HepG2 (cell line): Measurements from ENCODE around the gene SMAD7. TPM values are rescaled to one million over a fixed set of nuclear protein-coding genes. Genes with fewer than 3 reads are reported as not detected.

Experiments used
- ATAC-seq: fragments of 200-7000 bp; cut with Tn5 transposase; 3 replicates; pipeline ENCODE4 v1.9.1; 2020; ENCODE audit warnings: mild to moderate bottlenecking, moderate library complexity
- BruUV-seq: library from RNA; stranded (reverse); fragments of 400-500 nt; replicated peaks from 2 replicates; lab custom pipeline; 2021; lab: Mats Ljungman, UMichigan
- CTCF ChIA-PET: fragments of 300-600 bp; formaldehyde crosslinking; extraction: SDS; loops from one replicate; lab custom pipeline; 2021; ENCODE audit warnings: low total read pairs, inconsistent platforms, low intra/inter-chr PET ratio; lab: Yijun Ruan, JAX
- POLR2A ChIA-PET: fragments of 350-600 bp; sonication (Branson Sonifier 250); formaldehyde crosslinking; loops from one replicate; lab custom pipeline; 2020; ENCODE audit warnings: antibody characterized with exemption, inconsistent platforms; lab: Yijun Ruan, JAX
- DNase-seq: peaks from one replicate; pipeline ENCODE4 v3.0.0-alpha.2; 2015; ENCODE audit warnings: low spot score
- FAIRE-seq: peaks from 3 replicates; lab custom pipeline; 2011; peaks lifted over from hg19 to GRCh38; lab: Jason Lieb, UNC
- H2AFZ ChIP-seq: one replicate; pipeline ENCODE4 v1.6.1; 2011; ENCODE audit warnings: low read length, inconsistent platforms
- H3K27ac ChIP-seq: fragments of 300-600 bp; 3 replicates; pipeline ENCODE4 v1.8.0; 2011; ENCODE audit warnings: mixed run types, mild to moderate bottlenecking, mixed read lengths, low read length, inconsistent platforms; ENCODE audit not compliant: insufficient read depth; ENCODE audit errors: extremely low read length
- H3K27me3 ChIP-seq, 2 experiments: fragments of 200-600 bp in 1 of 2; 2 replicates in 1 of 2; 3 replicates in 1 of 2; pipeline versions ENCODE4 v1.6.0 to v1.8.0; 2011; ENCODE audit warnings: low read length in 2 of 2, mild to moderate bottlenecking in 2 of 2, moderate library complexity in 2 of 2, inconsistent platforms in 1 of 2; ENCODE audit not compliant: insufficient read depth in 2 of 2, control insufficient read depth in 1 of 2
- H3K36me3 ChIP-seq, 2 experiments: fragments of 200-600 bp in 1 of 2; replicated peaks in 1 of 2; 2 replicates in 1 of 2; 3 replicates in 1 of 2; pipeline versions ENCODE4 v1.5.1 to v1.8.0; 2011; ENCODE audit warnings: low read length in 2 of 2, inconsistent platforms in 1 of 2; ENCODE audit not compliant: insufficient read depth in 2 of 2, control insufficient read depth in 1 of 2
- H3K4me1 ChIP-seq: 2 replicates; pipeline ENCODE4 v1.5.1; 2012; ENCODE audit warnings: low read length, inconsistent platforms; ENCODE audit not compliant: insufficient read depth
- H3K4me2 ChIP-seq: 2 replicates; pipeline ENCODE4 v1.6.0; 2011; ENCODE audit warnings: low read depth, low read length, inconsistent platforms
- H3K4me3 ChIP-seq, 3 experiments: fragments of 200-600 bp in 1 of 3; sonication (generic), shearing (Covaris generic) in 1 of 3; replicated peaks in 1 of 3; 2 replicates each; pipeline ENCODE4 v1.5.1; 2011 to 2016; ENCODE audit warnings: low read length in 3 of 3, inconsistent platforms in 2 of 3, low read depth in 2 of 3, mild to moderate bottlenecking in 2 of 3, control low read depth in 1 of 3, mixed read lengths in 1 of 3; ENCODE audit not compliant: insufficient read depth in 1 of 3
- H3K79me2 ChIP-seq: one replicate; pipeline ENCODE4 v1.6.1; 2011; ENCODE audit warnings: low read length, inconsistent platforms; ENCODE audit not compliant: insufficient read depth
- H3K9ac ChIP-seq: 2 replicates; pipeline ENCODE4 v1.6.0; 2011; ENCODE audit warnings: mild to moderate bottlenecking, low read depth, low read length, inconsistent platforms; ENCODE audit not compliant: insufficient read depth
- H3K9me3 ChIP-seq: 2 replicates; pipeline ENCODE4 v1.5.1; 2012; ENCODE audit warnings: mild to moderate bottlenecking, low read length
- H4K20me1 ChIP-seq: 2 replicates; pipeline ENCODE4 v1.6.0; 2011; ENCODE audit warnings: inconsistent platforms, mild to moderate bottlenecking, low read length, moderate library complexity; ENCODE audit not compliant: insufficient read depth
- ATF3 ChIP-seq: sonication (generic); formaldehyde crosslinking; IDR thresholded peaks from 2 replicates; pipeline ENCODE4 v1.4.0; 2020; ENCODE audit warnings: missing genetic modification reagents
- CBX1 ChIP-seq: IDR thresholded peaks from one replicate; pipeline ENCODE4 v1.6.1; 2016; ENCODE audit warnings: antibody characterized with exemption, low read depth
- CREM ChIP-seq, 2 experiments: sonication (generic) in 1 of 2; formaldehyde crosslinking in 1 of 2; IDR thresholded peaks; 2 replicates each; pipeline versions ENCODE4 v1.4.0 to v1.6.1; 2016 to 2020; ENCODE audit warnings: antibody characterized with exemption in 1 of 2, mild to moderate bottlenecking in 1 of 2, missing genetic modification reagents in 1 of 2
- KLF9 ChIP-seq: IDR thresholded peaks from 2 replicates; pipeline ENCODE4 v1.6.1; 2016; ENCODE audit warnings: low read depth
- NFE2L1 ChIP-seq: sonication (generic); formaldehyde crosslinking; IDR thresholded peaks from 2 replicates; pipeline ENCODE4 v1.4.0; 2020; ENCODE audit warnings: missing genetic modification reagents, mild to moderate bottlenecking, borderline replicate concordance
- NFIB ChIP-seq: sonication (generic); formaldehyde crosslinking; IDR thresholded peaks from 2 replicates; pipeline ENCODE4 v1.9.0; 2021; ENCODE audit warnings: missing genetic modification reagents, mild to moderate bottlenecking, borderline replicate concordance
- PLRG1 ChIP-seq: fragments of 450-650 bp; conservative IDR thresholded peaks from 2 replicates; pipeline ENCODE4 v1.6.1; 2016
- PRPF4 ChIP-seq: fragments of 200-400 bp; formaldehyde crosslinking; IDR thresholded peaks from 2 replicates; pipeline ENCODE4 v1.6.1; 2016; ENCODE audit warnings: low read length, low read depth; ENCODE audit not compliant: poor library complexity, severe bottlenecking
- RBFOX2 ChIP-seq: fragments of 200-400 bp; formaldehyde crosslinking; IDR thresholded peaks from 2 replicates; pipeline ENCODE4 v1.6.1; 2017; ENCODE audit warnings: low read depth, mild to moderate bottlenecking, low read length
- RFX5 ChIP-seq: IDR thresholded peaks from 2 replicates; pipeline ENCODE4 v1.6.1; 2011; ENCODE audit warnings: low read depth, low read length, improper control_type of control experiment
- SP140L ChIP-seq: sonication (generic); formaldehyde crosslinking; IDR thresholded peaks from 2 replicates; pipeline ENCODE4 v1.4.0; 2020; ENCODE audit warnings: missing genetic modification reagents, borderline replicate concordance
- THAP11 ChIP-seq: IDR thresholded peaks from 2 replicates; pipeline ENCODE4 v1.6.1; 2016; ENCODE audit warnings: missing biosample characterization, missing genetic modification reagents
- ZBTB7B ChIP-seq: sonication (generic); formaldehyde crosslinking; IDR thresholded peaks from 2 replicates; pipeline ENCODE4 v1.4.0; 2020; ENCODE audit warnings: missing genetic modification reagents
- ZNF691 ChIP-seq: sonication (generic); formaldehyde crosslinking; IDR thresholded peaks from 2 replicates; pipeline ENCODE4 v1.4.0; 2020; ENCODE audit warnings: missing genetic modification reagents, low read depth, mild to moderate bottlenecking, borderline replicate concordance
- ZNF781 ChIP-seq: sonication (generic); formaldehyde crosslinking; IDR thresholded peaks from 2 replicates; pipeline ENCODE4 v1.5.1; 2020; ENCODE audit warnings: borderline replicate concordance, mild to moderate bottlenecking, missing genetic modification reagents; ENCODE audit errors: not compliant biosample characterization
- WGBS: methylation state at CpG from one replicate; pipeline ENCODE4 v1.1.6; 2017; ENCODE audit warnings: low lambda C conversion rate; 5-methylcytosine and 5-hydroxymethylcytosine counted together
- in situ Hi-C: cut with HindIII; loops from 2 replicates; pipeline ENCODE4 v1.10.0; 2017; ENCODE audit warnings: low pct_unique_long_range_greater_than_20kb; ENCODE audit not compliant: extremely low pct_ligation_motif_present
- intact Hi-C: fragments of 100-400 bp; cut with micrococcal nuclease; formaldehyde crosslinking; loops from one replicate; pipeline ENCODE4 v1.10.0; 2022; ENCODE audit not compliant: unreplicated experiment
- polyA plus RNA-seq, 8 experiments: library from polyadenylated mRNA; depleted of rRNA in 3 of 8; stranded (reverse) in 7 of 8; unstranded in 1 of 8; fragments of >200 nt; fragmentation: Illumina TruSeq in 4 of 8; extraction: Trizol in 4 of 8; gene quantifications; 2 replicates each; pipeline versions ENCODE4 v1.2.1 to v1.2.3, GENCODE V29; 2011 to 2016; ENCODE audit warnings: low read depth in 4 of 8, missing spikeins in 1 of 8, mixed read lengths in 1 of 8; ENCODE audit not compliant: insufficient read depth in 1 of 8
- total RNA-seq, 5 experiments: library from RNA; depleted of rRNA; stranded (reverse); fragments of >200 nt; fragmentation: Illumina TruSeq; extraction: Trizol; gene quantifications; 2 replicates each; pipeline ENCODE4 v1.2.3, GENCODE V29; 2016; ENCODE audit warnings: low read depth in 1 of 5
- TF ChIP-seq, protein P1 (sequence below): sonication (generic); formaldehyde crosslinking; IDR thresholded peaks from 2 replicates; pipeline ENCODE4 v1.5.1; 2020; ENCODE audit warnings: missing genetic modification reagents, mild to moderate bottlenecking, borderline replicate concordance
- TF ChIP-seq, protein P2 (sequence below): sonication (generic); formaldehyde crosslinking; IDR thresholded peaks from 2 replicates; pipeline ENCODE4 v1.4.0; 2020; ENCODE audit warnings: missing genetic modification reagents, mild to moderate bottlenecking, borderline replicate concordance
- TF ChIP-seq, protein P3 (sequence below): sonication (generic); formaldehyde crosslinking; IDR thresholded peaks from 2 replicates; pipeline ENCODE4 v1.4.0; 2020; ENCODE audit warnings: mild to moderate bottlenecking, missing genetic modification reagents

SMAD7 gene
- total and polyA plus RNA-seq, 2 of the 13 experiments (the other 11 are each of a cell fraction or from before 2014, with no cell fraction given): 17.4 to 24.7 TPM

DNA sequence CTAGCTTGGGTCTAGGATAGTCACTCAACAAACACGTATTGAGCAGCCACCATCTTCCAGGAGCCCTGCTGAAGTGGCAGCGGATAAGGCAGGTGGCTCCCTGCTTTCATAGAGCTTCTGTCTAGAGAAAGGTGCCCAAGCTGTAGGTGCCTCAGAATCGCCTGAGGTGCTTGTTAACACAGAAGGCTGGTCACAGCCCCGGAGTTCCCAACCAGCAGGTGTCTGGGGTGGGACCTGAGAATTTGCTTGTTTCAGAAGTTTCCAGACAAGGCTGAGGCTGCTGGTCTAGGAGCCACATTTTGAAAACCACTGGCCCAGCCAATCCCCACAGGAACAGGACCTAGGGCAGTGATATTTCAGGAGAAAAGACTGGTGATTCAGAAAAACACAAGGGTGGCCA lies 45.3 kb upstream of the SMAD7 start:
- Histone ChIP-seq H3K9me3 (no peaks in the 10 kb centered on the region), H3K79me2 (no peaks in the 10 kb centered on the region), H3K27me3 (peaks cover 3 to 46% of the 10 kb centered on the region in 2 experiments; a peak in 4 of 5 replicates), H4K20me1 (no peaks in the 10 kb centered on the region), H3K36me3 (no peaks in the 10 kb centered on the region), H3K4me1 (peaks cover 55% of the 10 kb centered on the region), H3K27ac (no peak overlapping the region), H2AFZ (no peak overlapping the region), H3K4me3 (no peak overlapping the region), H3K9ac (no peak overlapping the region), H3K4me2 (no peak overlapping the region)
- ATAC-seq (no peak), FAIRE-seq (no peak), DNase-seq (no peak)
- intact Hi-C loops (no loop called here), in situ Hi-C loops (no loop called here)
- ChIA-PET CTCF (no interaction called here), POLR2A (no interaction called here)
- TF ChIP-seq CBX1 (no peak), PLRG1 (no peak), PRPF4 (no peak), ZNF691 (no peak), RFX5 (no peak), CREM (IDR thresholded peaks at IDR 0.05) (no peak), CREM (CRISPR knock-in tag; IDR thresholded peaks at IDR 0.05) (no peak), NFE2L1 (CRISPR knock-in tag) (no peak), SP140L (CRISPR knock-in tag) (no peak), ZBTB7B (CRISPR knock-in tag) (no peak), ZNF781 (CRISPR knock-in tag) (no peak), KLF9 (CRISPR knock-in tag) (no peak), NFIB (CRISPR knock-in tag) (no peak), RBFOX2 (no peak), THAP11 (CRISPR knock-in tag) (no peak), ATF3 (CRISPR knock-in tag) (no peak)
- TF ChIP-seq, protein P1, sequence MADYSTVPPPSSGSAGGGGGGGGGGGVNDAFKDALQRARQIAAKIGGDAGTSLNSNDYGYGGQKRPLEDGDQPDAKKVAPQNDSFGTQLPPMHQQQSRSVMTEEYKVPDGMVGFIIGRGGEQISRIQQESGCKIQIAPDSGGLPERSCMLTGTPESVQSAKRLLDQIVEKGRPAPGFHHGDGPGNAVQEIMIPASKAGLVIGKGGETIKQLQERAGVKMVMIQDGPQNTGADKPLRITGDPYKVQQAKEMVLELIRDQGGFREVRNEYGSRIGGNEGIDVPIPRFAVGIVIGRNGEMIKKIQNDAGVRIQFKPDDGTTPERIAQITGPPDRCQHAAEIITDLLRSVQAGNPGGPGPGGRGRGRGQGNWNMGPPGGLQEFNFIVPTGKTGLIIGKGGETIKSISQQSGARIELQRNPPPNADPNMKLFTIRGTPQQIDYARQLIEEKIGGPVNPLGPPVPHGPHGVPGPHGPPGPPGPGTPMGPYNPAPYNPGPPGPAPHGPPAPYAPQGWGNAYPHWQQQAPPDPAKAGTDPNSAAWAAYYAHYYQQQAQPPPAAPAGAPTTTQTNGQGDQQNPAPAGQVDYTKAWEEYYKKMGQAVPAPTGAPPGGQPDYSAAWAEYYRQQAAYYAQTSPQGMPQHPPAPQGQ (CRISPR knock-in tag): no peak
- TF ChIP-seq, protein P2, sequence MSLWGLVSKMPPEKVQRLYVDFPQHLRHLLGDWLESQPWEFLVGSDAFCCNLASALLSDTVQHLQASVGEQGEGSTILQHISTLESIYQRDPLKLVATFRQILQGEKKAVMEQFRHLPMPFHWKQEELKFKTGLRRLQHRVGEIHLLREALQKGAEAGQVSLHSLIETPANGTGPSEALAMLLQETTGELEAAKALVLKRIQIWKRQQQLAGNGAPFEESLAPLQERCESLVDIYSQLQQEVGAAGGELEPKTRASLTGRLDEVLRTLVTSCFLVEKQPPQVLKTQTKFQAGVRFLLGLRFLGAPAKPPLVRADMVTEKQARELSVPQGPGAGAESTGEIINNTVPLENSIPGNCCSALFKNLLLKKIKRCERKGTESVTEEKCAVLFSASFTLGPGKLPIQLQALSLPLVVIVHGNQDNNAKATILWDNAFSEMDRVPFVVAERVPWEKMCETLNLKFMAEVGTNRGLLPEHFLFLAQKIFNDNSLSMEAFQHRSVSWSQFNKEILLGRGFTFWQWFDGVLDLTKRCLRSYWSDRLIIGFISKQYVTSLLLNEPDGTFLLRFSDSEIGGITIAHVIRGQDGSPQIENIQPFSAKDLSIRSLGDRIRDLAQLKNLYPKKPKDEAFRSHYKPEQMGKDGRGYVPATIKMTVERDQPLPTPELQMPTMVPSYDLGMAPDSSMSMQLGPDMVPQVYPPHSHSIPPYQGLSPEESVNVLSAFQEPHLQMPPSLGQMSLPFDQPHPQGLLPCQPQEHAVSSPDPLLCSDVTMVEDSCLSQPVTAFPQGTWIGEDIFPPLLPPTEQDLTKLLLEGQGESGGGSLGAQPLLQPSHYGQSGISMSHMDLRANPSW: no peak
- TF ChIP-seq, protein P3, sequence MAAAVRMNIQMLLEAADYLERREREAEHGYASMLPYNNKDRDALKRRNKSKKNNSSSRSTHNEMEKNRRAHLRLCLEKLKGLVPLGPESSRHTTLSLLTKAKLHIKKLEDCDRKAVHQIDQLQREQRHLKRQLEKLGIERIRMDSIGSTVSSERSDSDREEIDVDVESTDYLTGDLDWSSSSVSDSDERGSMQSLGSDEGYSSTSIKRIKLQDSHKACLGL: no peak
- WGBS: no CpG with 5 or more reads among the region's 4 CpGs
- no TSS peak for BruUV-seq
